Activated T-helper 2 cell treated with anti-CD3 and anti-CD28 coated beads, Interferon-gamma antibody, Interleukin-2, Interleukin-4, amounts not matched to agents 10 μg/mL and 5 μg/mL and 100 μg/mL, durations not matched to agents 14 hours and 24 hours and 36 hours (primary cell): ENCODE data around the gene IQCH. TPM values are rescaled to one million over a fixed set of nuclear protein-coding genes. Genes with fewer than 3 reads are reported as not detected.

ENCODE experiments used
- DNase-seq: peaks from one replicate; pipeline ENCODE4 v3.0.0; 2021; ENCODE audit warnings: low spot score
- H3K27ac Mint-ChIP-seq: one replicate; pipeline ENCODE4 v1.8.0; 2021; ENCODE audit warnings: mixed read lengths
- H3K27me3 Mint-ChIP-seq: one replicate; pipeline ENCODE4 v1.8.0; 2021; ENCODE audit warnings: low read depth, mixed read lengths
- H3K36me3 Mint-ChIP-seq: one replicate; pipeline ENCODE4 v1.8.0; 2021; ENCODE audit warnings: low read depth, mixed read lengths
- H3K4me1 Mint-ChIP-seq: one replicate; pipeline ENCODE4 v1.8.0; 2021; ENCODE audit warnings: low read depth, mixed read lengths
- H3K4me3 Mint-ChIP-seq: one replicate; pipeline ENCODE4 v1.8.0; 2021; ENCODE audit warnings: low read depth, mild to moderate bottlenecking, moderate library complexity, mixed read lengths
- H3K9me3 Mint-ChIP-seq: one replicate; pipeline ENCODE4 v1.8.0; 2021; ENCODE audit warnings: mixed read lengths
- intact Hi-C: fragments of 100-400 bp; cut with micrococcal nuclease; formaldehyde crosslinking; loops from one replicate; pipeline ENCODE4 v1.15.1; 2023
- total RNA-seq: library from RNA; stranded (reverse); gene quantifications from 2 replicates; pipeline ENCODE4 v1.2.3, GENCODE V29; 2022

Gene IQCH
- total RNA-seq, 1 donor from 2014 or later = 0.68 TPM

- Mint-ChIP-seq H3K9me3 (no peaks in the 10 kb centered on the region), H3K27ac (no peak overlapping the region), H3K4me1 (peaks cover 4% of the 10 kb centered on the region), H3K27me3 (peaks cover 7% of the 10 kb centered on the region), H3K4me3 (no peak overlapping the region), H3K36me3 (no peaks in the 10 kb centered on the region)
- DNase-seq = no peak
- intact Hi-C loops = loop anchor here (5.0 kb wide), 1 partner anchor 336 kb away; no protein-coding TSS in a partner anchor
Observed at GRCh38 chr15:67501177-67501835, 246.7 kb downstream of the IQCH start.

GRCh38 chr15:67501836-67502461 lies 247.4 kb downstream of the IQCH start:
- H3K9me3 Mint-ChIP-seq = no peaks in the 10 kb centered on the region
- H3K27me3 Mint-ChIP-seq = peaks cover 7% of the 10 kb centered on the region
- H3K27ac Mint-ChIP-seq = no peak overlapping the region
- DNase-seq = no peak
- H3K4me3 Mint-ChIP-seq = no peak overlapping the region
- peaks cover 4% of the 10 kb centered on the region for H3K4me1 Mint-ChIP-seq
- no peaks in the 10 kb centered on the region for H3K36me3 Mint-ChIP-seq
- intact Hi-C loops = loop anchor here (5.0 kb wide), 1 partner anchor 335 kb away; no protein-coding TSS in a partner anchor

GRCh38 chr15:67504056-67504455 lies 249.5 kb downstream of the IQCH start:
- no peak overlapping the region for H3K4me3 Mint-ChIP-seq
- DNase-seq = no peak
- H3K4me1 Mint-ChIP-seq = peaks cover 4% of the 10 kb centered on the region
- no peak overlapping the region for H3K27ac Mint-ChIP-seq
- no peaks in the 10 kb centered on the region for H3K36me3 Mint-ChIP-seq
- peaks cover 4% of the 10 kb centered on the region for H3K27me3 Mint-ChIP-seq
- intact Hi-C loops = loop anchor here (5.0 kb wide), 1 partner anchor 333 kb away; no protein-coding TSS in a partner anchor
- H3K9me3 Mint-ChIP-seq = no peaks in the 10 kb centered on the region

- DNase-seq = no peak
- peaks cover 2% of the 10 kb centered on the region for H3K27me3 Mint-ChIP-seq
- intact Hi-C loops = loop anchor here (5.0 kb wide), 1 partner anchor 333 kb away; no protein-coding TSS in a partner anchor
- peaks cover 4% of the 10 kb centered on the region for H3K4me1 Mint-ChIP-seq
- H3K4me3 Mint-ChIP-seq = no peak overlapping the region
- no peaks in the 10 kb centered on the region for H3K9me3 Mint-ChIP-seq
- no peaks in the 10 kb centered on the region for H3K36me3 Mint-ChIP-seq
- no peak overlapping the region for H3K27ac Mint-ChIP-seq
Observed at GRCh38 chr15:67504796-67505195, 250.2 kb downstream of the IQCH start.

- DNase-seq = no peak
- Mint-ChIP-seq H3K9me3 (no peaks in the 10 kb centered on the region), H3K4me3 (no peak overlapping the region), H3K27me3 (peaks cover 2% of the 10 kb centered on the region), H3K36me3 (no peaks in the 10 kb centered on the region), H3K27ac (no peak overlapping the region), H3K4me1 (peaks cover 4% of the 10 kb centered on the region)
- intact Hi-C loops = no loop called here
Observed at GRCh38 chr15:67505675-67506572, 251.3 kb downstream of the IQCH start.

- no peak overlapping the region for H3K4me3 Mint-ChIP-seq
- H3K27ac Mint-ChIP-seq = no peak overlapping the region
- intact Hi-C loops = no loop called here
- no peak for DNase-seq
- no peaks in the 10 kb centered on the region for H3K27me3 Mint-ChIP-seq
- H3K9me3 Mint-ChIP-seq = no peaks in the 10 kb centered on the region
- H3K4me1 Mint-ChIP-seq = peaks cover 7% of the 10 kb centered on the region
- H3K36me3 Mint-ChIP-seq = no peaks in the 10 kb centered on the region
Observed at GRCh38 chr15:67506775-67507747, 252.5 kb downstream of the IQCH start.

- intact Hi-C loops = no loop called here
- Mint-ChIP-seq H3K27me3 (no peaks in the 10 kb centered on the region), H3K4me3 (no peak overlapping the region)
Observed at GRCh38 chr15:67508407-67508806, 253.8 kb downstream of the IQCH start.

GRCh38 chr15:67509918-67510317 lies 255.3 kb downstream of the IQCH start:
- peaks cover 7% of the 10 kb centered on the region for H3K4me1 Mint-ChIP-seq
- H3K27me3 Mint-ChIP-seq = no peaks in the 10 kb centered on the region
- no peaks in the 10 kb centered on the region for H3K9me3 Mint-ChIP-seq
- DNase-seq = no peak
- H3K36me3 Mint-ChIP-seq = no peaks in the 10 kb centered on the region
- intact Hi-C loops = no loop called here
- no peak overlapping the region for H3K4me3 Mint-ChIP-seq
- no peak overlapping the region for H3K27ac Mint-ChIP-seq

More at GRCh38 chr15:67508407-67508806, 253.8 kb downstream of the IQCH start:
- Mint-ChIP-seq H3K9me3 (no peaks in the 10 kb centered on the region), H3K4me1 (peaks cover 7% of the 10 kb centered on the region), H3K36me3 (no peaks in the 10 kb centered on the region), H3K27ac (no peak overlapping the region)
- DNase-seq = no peak

GRCh38 chr15:67510597-67511190 lies 256.1 kb downstream of the IQCH start:
- H3K9me3 Mint-ChIP-seq = no peaks in the 10 kb centered on the region
- H3K4me3 Mint-ChIP-seq = no peak overlapping the region
- no peaks in the 10 kb centered on the region for H3K27me3 Mint-ChIP-seq
- intact Hi-C loops = no loop called here
- no peak overlapping the region for H3K27ac Mint-ChIP-seq
- no peak for DNase-seq
- H3K36me3 Mint-ChIP-seq = no peaks in the 10 kb centered on the region
- H3K4me1 Mint-ChIP-seq = peaks cover 5% of the 10 kb centered on the region

- H3K4me3 Mint-ChIP-seq = no peak overlapping the region
- no peaks in the 10 kb centered on the region for H3K27me3 Mint-ChIP-seq
- DNase-seq = no peak
- H3K4me1 Mint-ChIP-seq = peaks cover 3% of the 10 kb centered on the region
- intact Hi-C loops = no loop called here
- H3K9me3 Mint-ChIP-seq = no peaks in the 10 kb centered on the region
- no peak overlapping the region for H3K27ac Mint-ChIP-seq
- no peaks in the 10 kb centered on the region for H3K36me3 Mint-ChIP-seq
Observed at GRCh38 chr15:67511606-67512005, 257.0 kb downstream of the IQCH start.

- Mint-ChIP-seq H3K27ac (no peak overlapping the region), H3K4me1 (peaks cover 3% of the 10 kb centered on the region), H3K9me3 (no peaks in the 10 kb centered on the region), H3K4me3 (no peak overlapping the region), H3K27me3 (no peaks in the 10 kb centered on the region), H3K36me3 (no peaks in the 10 kb centered on the region)
- intact Hi-C loops = no loop called here
- no peak for DNase-seq
Observed at GRCh38 chr15:67512140-67512539, 257.6 kb downstream of the IQCH start.
